Left ventricle myocardium inferior (tissue), 1 donor: ENCODE data around the gene DGCR8. TPM values are rescaled to one million over a fixed set of nuclear protein-coding genes. Genes with fewer than 3 reads are reported as not detected.
A peak's percentile ranks its signal among the peaks of the same experiment; 100 is the strongest.

Source experiments
- DNase-seq: peaks from one replicate; pipeline ENCODE4 v3.0.0-alpha.2; 2020
- H3K27ac ChIP-seq: fragments of 200-600 bp; replicated peaks from 2 replicates; pipeline ENCODE4 v1.8.0; 2021
- H3K27me3 ChIP-seq: fragments of 200-600 bp; 2 replicates; pipeline ENCODE4 v1.8.0; 2021; ENCODE audit warnings: low read depth
- H3K36me3 ChIP-seq: fragments of 200-600 bp; 2 replicates; pipeline ENCODE4 v1.8.0; 2021
- H3K4me1 ChIP-seq: fragments of 200-600 bp; 2 replicates; pipeline ENCODE4 v1.8.0; 2021
- H3K4me3 ChIP-seq: fragments of 200-600 bp; 2 replicates; pipeline ENCODE4 v1.8.0; 2021; ENCODE audit warnings: mild to moderate bottlenecking, moderate library complexity
- H3K9me3 ChIP-seq: fragments of 200-600 bp; replicated peaks from 2 replicates; pipeline ENCODE4 v1.8.0; 2021
- intact Hi-C: fragments of 100-400 bp; cut with micrococcal nuclease; formaldehyde crosslinking; loops from one replicate; pipeline ENCODE4 v1.11.0; 2022
- total RNA-seq: library from RNA; stranded (reverse); fragmentation: NEBNext Ultra II Directional; extraction: Animal tissue kit (Norgen Biotek cat#: 25700); gene quantifications from one replicate; pipeline ENCODE4 v1.2.1, GENCODE V29; 2021
- TF ChIP-seq, protein P1 (sequence below): fragments of 200-600 bp; IDR thresholded peaks from 2 replicates; pipeline ENCODE4 v1.8.0; 2021; ENCODE audit warnings: antibody characterized with exemption, mild to moderate bottlenecking, borderline replicate concordance
- donor health status: DM: no; HTN: yes; CAD: no; lungs with severe emphysema.

Gene DGCR8
- total RNA-seq, 1 donor from 2014 or later = 16.8 TPM

DNA sequence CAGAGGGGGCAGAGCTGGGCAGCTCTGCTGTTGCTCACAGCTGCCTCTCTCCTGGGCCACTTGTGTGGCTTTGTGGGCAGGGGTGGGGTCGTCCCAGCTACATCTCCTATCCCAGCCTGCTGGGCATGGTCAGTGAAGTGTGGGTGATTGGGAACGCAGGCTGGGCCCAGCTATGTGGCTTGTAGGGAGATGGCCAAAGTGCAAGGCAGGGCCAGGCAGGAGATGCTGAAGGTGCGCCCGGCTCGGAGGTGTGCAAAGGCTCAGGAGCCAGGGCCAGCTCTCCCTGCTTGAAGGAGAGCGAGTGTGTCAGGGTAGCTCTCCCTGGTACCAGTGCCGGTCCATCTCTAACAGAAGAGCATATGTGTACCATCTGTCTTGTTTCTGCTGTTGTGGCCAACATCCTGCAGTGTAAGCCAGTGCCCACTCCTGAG, 27.4 kb downstream of the DGCR8 start:
- no peaks in the 10 kb centered on the region for H3K27me3 ChIP-seq
- H3K36me3 ChIP-seq = peaks cover 92% of the 10 kb centered on the region
- no peaks in the 10 kb centered on the region for H3K9me3 ChIP-seq
- H3K4me3 ChIP-seq = no peak overlapping the region
- TF ChIP-seq, protein P1, sequence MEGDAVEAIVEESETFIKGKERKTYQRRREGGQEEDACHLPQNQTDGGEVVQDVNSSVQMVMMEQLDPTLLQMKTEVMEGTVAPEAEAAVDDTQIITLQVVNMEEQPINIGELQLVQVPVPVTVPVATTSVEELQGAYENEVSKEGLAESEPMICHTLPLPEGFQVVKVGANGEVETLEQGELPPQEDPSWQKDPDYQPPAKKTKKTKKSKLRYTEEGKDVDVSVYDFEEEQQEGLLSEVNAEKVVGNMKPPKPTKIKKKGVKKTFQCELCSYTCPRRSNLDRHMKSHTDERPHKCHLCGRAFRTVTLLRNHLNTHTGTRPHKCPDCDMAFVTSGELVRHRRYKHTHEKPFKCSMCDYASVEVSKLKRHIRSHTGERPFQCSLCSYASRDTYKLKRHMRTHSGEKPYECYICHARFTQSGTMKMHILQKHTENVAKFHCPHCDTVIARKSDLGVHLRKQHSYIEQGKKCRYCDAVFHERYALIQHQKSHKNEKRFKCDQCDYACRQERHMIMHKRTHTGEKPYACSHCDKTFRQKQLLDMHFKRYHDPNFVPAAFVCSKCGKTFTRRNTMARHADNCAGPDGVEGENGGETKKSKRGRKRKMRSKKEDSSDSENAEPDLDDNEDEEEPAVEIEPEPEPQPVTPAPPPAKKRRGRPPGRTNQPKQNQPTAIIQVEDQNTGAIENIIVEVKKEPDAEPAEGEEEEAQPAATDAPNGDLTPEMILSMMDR = no peak
- peaks cover 12% of the 10 kb centered on the region for H3K4me1 ChIP-seq
- no peak overlapping the region for H3K27ac ChIP-seq
- DNase-seq = peak; percentile 7
- intact Hi-C loops = no loop called here

DNA sequence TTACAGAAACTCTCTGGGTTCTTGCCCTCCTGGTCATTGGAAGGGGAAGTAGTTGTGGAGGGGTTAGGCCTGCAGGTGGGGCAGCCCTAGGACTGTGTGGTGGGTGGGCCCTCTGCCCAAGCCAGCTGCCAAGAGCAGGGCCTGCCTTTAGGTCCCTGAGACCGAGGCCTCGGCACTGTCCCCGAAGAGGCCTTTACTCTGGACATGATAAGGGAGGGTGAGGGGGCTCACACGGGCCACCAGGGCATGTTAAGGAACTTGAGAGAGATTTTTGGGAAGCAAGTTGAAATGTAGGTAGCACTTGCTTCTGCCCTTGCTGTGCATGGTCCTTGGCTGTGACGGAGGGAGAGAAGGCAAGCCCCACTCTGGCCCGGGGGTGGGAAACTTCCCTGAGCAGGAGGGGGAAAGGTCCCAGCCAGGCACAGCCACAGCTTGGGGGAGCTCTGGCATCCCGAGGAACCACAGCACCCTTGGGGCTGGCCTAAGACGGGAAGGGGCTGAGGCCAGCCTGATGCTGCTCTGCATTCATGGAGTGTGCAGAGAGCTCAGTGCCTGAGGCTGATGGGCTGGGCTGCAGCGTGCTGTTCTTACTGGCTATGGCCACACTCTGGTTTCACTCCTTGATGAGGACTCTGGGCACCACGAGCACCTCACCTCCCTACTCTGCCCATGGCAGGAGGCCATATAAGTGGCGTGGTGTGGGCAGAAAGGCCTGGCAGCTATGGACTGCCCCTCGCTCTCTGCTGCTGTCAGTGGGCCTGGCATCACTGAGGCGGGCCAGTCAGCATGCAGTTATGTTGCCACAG, 28.1 kb downstream of the DGCR8 start:
- DNase-seq = peak; percentile 10
- Histone ChIP-seq H3K4me3 (no peak overlapping the region), H3K36me3 (peaks cover 96% of the 10 kb centered on the region), H3K27me3 (no peaks in the 10 kb centered on the region), H3K27ac (no peak overlapping the region), H3K9me3 (no peaks in the 10 kb centered on the region), H3K4me1 (peaks cover 12% of the 10 kb centered on the region)
- intact Hi-C loops = no loop called here
- TF ChIP-seq, protein P1 = no peak

DNA sequence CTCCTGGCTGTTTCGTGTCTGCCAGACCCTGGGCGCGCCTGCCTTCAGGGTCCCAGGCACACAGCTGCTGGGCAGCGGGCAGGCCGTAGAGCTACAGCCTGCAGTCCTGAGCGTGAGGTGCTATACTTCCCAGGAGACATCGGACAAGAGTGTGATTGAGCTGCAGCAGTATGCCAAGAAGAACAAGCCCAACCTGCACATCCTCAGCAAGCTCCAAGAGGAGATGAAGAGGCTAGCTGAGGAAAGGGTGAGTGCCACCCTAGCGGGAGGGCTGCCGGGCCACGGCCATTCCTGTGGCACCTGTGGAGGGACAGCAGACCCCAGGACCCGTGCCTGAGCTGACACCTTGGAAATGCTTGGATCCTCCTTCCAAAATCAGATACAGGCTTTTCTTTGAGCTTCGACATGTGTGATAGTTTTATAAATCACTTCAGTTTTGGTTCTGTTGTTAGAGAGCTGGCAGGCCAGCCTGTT, 28.8 kb downstream of the DGCR8 start:
- H3K9me3 ChIP-seq = no peaks in the 10 kb centered on the region
- H3K4me1 ChIP-seq = peaks cover 12% of the 10 kb centered on the region
- peaks cover 95% of the 10 kb centered on the region for H3K36me3 ChIP-seq
- H3K27ac ChIP-seq = no peak overlapping the region
- no peaks in the 10 kb centered on the region for H3K27me3 ChIP-seq
- intact Hi-C loops = no loop called here
- TF ChIP-seq, protein P1 = no peak
- no peak for DNase-seq
- no peak overlapping the region for H3K4me3 ChIP-seq

DNA sequence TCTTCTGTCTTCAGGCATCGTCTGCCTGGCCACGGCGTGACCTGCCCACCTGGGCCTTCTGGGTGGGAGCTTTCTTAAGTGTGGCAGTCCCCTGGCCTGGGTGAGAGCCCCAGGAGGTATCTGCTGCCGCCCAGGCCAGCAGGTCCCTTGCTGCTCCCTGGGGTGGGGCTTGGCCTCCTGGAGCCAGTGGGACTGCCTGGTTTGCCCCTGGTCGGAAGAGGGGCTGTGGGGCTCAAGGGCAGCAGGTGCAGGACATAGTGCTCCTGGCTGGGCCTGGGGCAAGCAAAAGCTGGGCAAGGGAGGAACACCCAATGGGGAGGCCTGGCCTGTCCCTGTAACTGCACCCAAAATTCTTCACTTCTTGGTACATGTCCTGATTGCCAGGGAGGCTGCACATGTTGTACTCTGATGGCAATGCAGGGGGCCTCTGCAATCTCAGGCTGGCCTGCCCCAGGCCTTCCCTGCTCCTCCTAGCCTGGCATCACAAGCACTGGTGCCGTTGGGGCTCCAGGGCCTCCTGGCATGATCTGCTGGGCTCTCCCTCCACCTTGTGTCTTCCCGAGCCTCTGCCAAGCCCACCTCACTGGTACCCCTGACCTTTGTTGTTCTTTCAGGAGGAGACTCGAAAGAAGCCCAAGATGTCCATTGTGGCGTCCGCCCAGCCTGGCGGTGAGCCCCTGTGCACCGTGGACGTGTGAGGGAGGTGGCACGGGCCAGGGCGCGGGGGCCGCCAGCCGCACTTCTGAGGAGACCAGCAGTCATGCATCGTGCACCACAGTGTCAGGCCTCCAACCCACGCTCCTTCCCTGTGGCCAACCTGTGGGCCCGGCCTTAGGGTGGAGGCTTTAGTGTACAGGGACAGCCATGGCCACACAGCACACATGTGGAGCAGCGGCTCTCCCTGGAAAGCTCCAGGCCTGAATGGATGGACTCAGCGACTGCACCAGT, 29.6 kb downstream of the DGCR8 start:
- Histone ChIP-seq H3K4me1 (peaks cover 12% of the 10 kb centered on the region), H3K27me3 (no peaks in the 10 kb centered on the region), H3K4me3 (no peak overlapping the region), H3K9me3 (no peaks in the 10 kb centered on the region), H3K36me3 (peaks cover 97% of the 10 kb centered on the region), H3K27ac (no peak overlapping the region)
- DNase-seq = peak; percentile 13
- TF ChIP-seq, protein P1 = no peak
- intact Hi-C loops = no loop called here

DNA sequence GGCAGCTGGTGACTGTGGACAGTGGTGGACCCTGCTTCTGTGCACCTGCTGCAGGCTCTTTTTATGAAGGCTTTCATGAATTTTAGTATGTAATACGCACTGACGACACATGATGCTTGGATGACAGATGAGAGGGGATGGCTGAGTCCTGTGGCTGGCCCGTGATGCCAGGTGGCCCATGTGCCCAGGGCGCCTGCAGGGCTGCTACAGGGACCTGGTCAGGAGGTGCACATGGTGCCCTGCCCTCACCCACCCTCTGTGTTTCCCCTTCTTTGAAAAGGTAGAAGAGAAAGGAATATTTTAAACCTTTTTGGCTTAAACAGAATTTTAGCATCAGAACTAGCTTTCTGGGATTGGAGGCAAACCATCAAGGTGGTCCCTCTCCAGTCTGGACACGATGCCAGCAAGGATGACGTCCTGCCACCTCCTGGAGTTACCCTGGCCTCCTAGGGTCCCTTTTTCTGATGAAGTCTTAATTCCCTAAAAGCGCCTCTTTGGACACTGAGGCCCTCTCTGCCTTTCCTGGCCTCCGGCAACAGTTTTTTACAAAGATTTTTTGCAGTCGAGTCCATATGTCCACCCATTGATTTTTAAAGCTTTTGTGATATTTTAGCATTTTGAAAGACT, 30.4 kb downstream of the DGCR8 start:
- Histone ChIP-seq H3K36me3 (peaks cover 97% of the 10 kb centered on the region), H3K4me3 (no peak overlapping the region), H3K27me3 (no peaks in the 10 kb centered on the region), H3K4me1 (peaks cover 15% of the 10 kb centered on the region), H3K27ac (no peak overlapping the region), H3K9me3 (no peaks in the 10 kb centered on the region)
- intact Hi-C loops = no loop called here
- DNase-seq = peak; percentile 7
- TF ChIP-seq, protein P1 = no peak
